H1 (cell line): ENCODE measurements around the gene ASCC2. TPM values are rescaled to one million over a fixed set of nuclear protein-coding genes. Genes with fewer than 3 reads are reported as not detected.

ENCODE experiments used
- CTCF ChIA-PET: fragments of 300-600 bp; sonication (Branson Sonifier 250); formaldehyde crosslinking; loops from one replicate; lab custom pipeline; 2021; ENCODE audit not compliant: partially characterized antibody; lab: Charles Lee
- POLR2A ChIA-PET: fragments of 300-600 bp; sonication (Branson Sonifier 250); formaldehyde crosslinking; loops from one replicate; lab custom pipeline; 2021; ENCODE audit warnings: inconsistent platforms; ENCODE audit not compliant: partially characterized antibody; lab: Charles Lee
- DNase-seq, 2 experiments: peaks; one replicate each; pipeline versions ENCODE4 v3.0.0 to v3.0.0-alpha.2; 2010 to 2022; ENCODE audit warnings: low spot score in 2 of 2, low read depth in 1 of 2, mixed read lengths in 1 of 2
- FAIRE-seq: peaks from 2 replicates; lab custom pipeline; 2011; peaks lifted over from hg19 to GRCh38; lab: Jason Lieb, UNC
- H2AFZ ChIP-seq: 2 replicates; pipeline ENCODE4 v1.8.1; 2012; ENCODE audit warnings: low read length, inconsistent platforms
- H2AK5ac ChIP-seq: 2 replicates; pipeline ENCODE4 v1.6.1; 2013; ENCODE audit warnings: low read depth, low read length
- H2BK120ac ChIP-seq: replicated peaks from 2 replicates; pipeline ENCODE3; 2013; ENCODE audit warnings: low read depth, low read length, inconsistent platforms
- H2BK12ac ChIP-seq: 2 replicates; pipeline ENCODE4 v1.6.1; 2013; ENCODE audit warnings: low read depth, low read length
- H2BK15ac ChIP-seq: 2 replicates; pipeline ENCODE4 v1.6.1; 2013; ENCODE audit warnings: low read length
- H2BK20ac ChIP-seq: 2 replicates; pipeline ENCODE4 v1.6.1; 2013; ENCODE audit warnings: low read length
- H2BK5ac ChIP-seq: 2 replicates; pipeline ENCODE4 v1.6.1; 2013; ENCODE audit warnings: low read depth, low read length
- H3K14ac ChIP-seq: 2 replicates; pipeline ENCODE4 v1.6.1; 2013; ENCODE audit warnings: inconsistent platforms; ENCODE audit not compliant: insufficient read length
- H3K18ac ChIP-seq: 2 replicates; pipeline ENCODE4 v1.6.1; 2013; ENCODE audit warnings: low read length; ENCODE audit errors: extremely low read depth
- H3K23ac ChIP-seq: 2 replicates; pipeline ENCODE4 v1.6.1; 2013; ENCODE audit warnings: inconsistent platforms; ENCODE audit not compliant: insufficient read length
- H3K23me2 ChIP-seq: 2 replicates; pipeline ENCODE4 v1.6.1; 2013; ENCODE audit warnings: low read depth, low read length
- H3K27ac ChIP-seq: 2 replicates; pipeline ENCODE4 v1.6.1; 2011; ENCODE audit warnings: low read depth, low read length, inconsistent platforms
- H3K27me3 ChIP-seq, 4 experiments: replicated peaks in 1 of 4; 1 replicate in 1 of 4; 2 replicates in 3 of 4; pipeline versions ENCODE4 v1.6.1 to v1.8.1; 2011 to 2013; ENCODE audit warnings: low read length in 3 of 4, mild to moderate bottlenecking in 3 of 4, inconsistent platforms in 2 of 4, mixed read lengths in 2 of 4, moderate library complexity in 1 of 4; ENCODE audit not compliant: control insufficient read depth in 3 of 4, insufficient read depth in 3 of 4; ENCODE audit errors: extremely low read depth in 1 of 4
- H3K36me3 ChIP-seq, 4 experiments: 2 replicates each; pipeline versions ENCODE4 v1.6.1 to v1.8.1; 2011 to 2013; ENCODE audit warnings: mild to moderate bottlenecking in 4 of 4, low read length in 3 of 4, moderate library complexity in 2 of 4, control low read depth in 1 of 4, inconsistent platforms in 1 of 4; ENCODE audit not compliant: insufficient read depth in 4 of 4, control insufficient read depth in 2 of 4
- H3K4ac ChIP-seq: replicated peaks from 2 replicates; pipeline ENCODE3; 2013; ENCODE audit warnings: low read length, low read depth, mixed read lengths, inconsistent platforms; ENCODE audit not compliant: insufficient read length
- H3K4me1 ChIP-seq, 4 experiments: replicated peaks in 1 of 4; 1 replicate in 1 of 4; 2 replicates in 3 of 4; pipeline versions ENCODE4 v1.6.1 to v1.8.1; 2011 to 2013; ENCODE audit warnings: low read length in 3 of 4, inconsistent platforms in 2 of 4, mixed read lengths in 1 of 4; ENCODE audit not compliant: insufficient read depth in 4 of 4, control insufficient read depth in 3 of 4
- H3K4me2 ChIP-seq, 2 experiments: 2 replicates each; pipeline versions ENCODE4 v1.6.1 to v1.8.1; 2011 to 2013; ENCODE audit warnings: low read depth in 2 of 2, low read length in 2 of 2, control low read depth in 1 of 2, inconsistent platforms in 1 of 2, mild to moderate bottlenecking in 1 of 2; ENCODE audit not compliant: insufficient read depth in 1 of 2
- H3K4me3 ChIP-seq, 4 experiments: fragments of 200-600, 300-600 bp in 1 of 4; sonication (generic), shearing (Covaris generic), sonication (Bioruptor Twin) in 1 of 4; 2 replicates each; pipeline versions ENCODE4 v1.5.1 to v1.8.1; 2011 to 2016; ENCODE audit warnings: low read length in 4 of 4, low read depth in 3 of 4, control low read depth in 2 of 4, inconsistent platforms in 2 of 4, mild to moderate bottlenecking in 2 of 4, mixed read lengths in 1 of 4, moderate library complexity in 1 of 4; ENCODE audit not compliant: insufficient read depth in 2 of 4; ENCODE audit errors: extremely low read depth in 1 of 4
- H3K56ac ChIP-seq: replicated peaks from 2 replicates; pipeline ENCODE3; 2013; ENCODE audit warnings: low read depth, mild to moderate bottlenecking, mixed read lengths, low read length, inconsistent platforms; ENCODE audit not compliant: insufficient read length
- H3K79me1 ChIP-seq: 2 replicates; pipeline ENCODE4 v1.6.1; 2013; ENCODE audit warnings: low read depth, low read length, control low read depth
- H3K79me2 ChIP-seq, 2 experiments: 2 replicates each; pipeline versions ENCODE4 v1.6.1 to v1.8.1; 2012 to 2013; ENCODE audit warnings: low read length in 2 of 2, mild to moderate bottlenecking in 2 of 2, inconsistent platforms in 1 of 2; ENCODE audit not compliant: insufficient read depth in 2 of 2, control insufficient read depth in 1 of 2
- H3K9ac ChIP-seq, 4 experiments: replicated peaks in 1 of 4; 1 replicate in 1 of 4; 2 replicates in 3 of 4; pipeline versions ENCODE4 v1.6.1 to v1.8.1; 2011 to 2013; ENCODE audit warnings: low read depth in 3 of 4, low read length in 3 of 4, control low read depth in 2 of 4, mild to moderate bottlenecking in 2 of 4, moderate library complexity in 2 of 4, inconsistent platforms in 1 of 4; ENCODE audit errors: extremely low read depth in 1 of 4
- H3K9me3 ChIP-seq, 2 experiments: 2 replicates each; pipeline versions ENCODE4 v1.6.1 to v1.8.1; 2012 to 2013; ENCODE audit warnings: mild to moderate bottlenecking in 2 of 2, moderate library complexity in 2 of 2, control low read depth in 1 of 2, inconsistent platforms in 1 of 2, low read depth in 1 of 2, low read length in 1 of 2, mixed read lengths in 1 of 2; ENCODE audit not compliant: insufficient read depth in 2 of 2
- H4K20me1 ChIP-seq, 2 experiments: replicated peaks in 1 of 2; 2 replicates each; pipeline versions ENCODE3 to v1.8.1; 2011 to 2013; ENCODE audit warnings: inconsistent platforms in 2 of 2, low read length in 2 of 2, mild to moderate bottlenecking in 1 of 2; ENCODE audit not compliant: insufficient read depth in 2 of 2, control insufficient read depth in 1 of 2
- H4K5ac ChIP-seq: 2 replicates; pipeline ENCODE4 v1.6.1; 2013; ENCODE audit warnings: low read length, low read depth, mixed read lengths, inconsistent platforms; ENCODE audit not compliant: insufficient read length
- H4K8ac ChIP-seq: 2 replicates; pipeline ENCODE4 v1.8.0; 2013; ENCODE audit warnings: mild to moderate bottlenecking, moderate library complexity, low read length, inconsistent platforms; ENCODE audit not compliant: insufficient read depth; ENCODE audit errors: extremely low read depth
- H4K91ac ChIP-seq: replicated peaks from 2 replicates; pipeline ENCODE3; 2013; ENCODE audit warnings: low read length, mixed read lengths, inconsistent platforms; ENCODE audit not compliant: insufficient read length
- CBX5 ChIP-seq: fragments of 300-800, 300-1000 bp; sonication (generic); IDR thresholded peaks from 2 replicates; pipeline ENCODE4 v1.7.1; 2016; ENCODE audit warnings: antibody characterized with exemption, low read length, low read depth
- CHD1 ChIP-seq: IDR thresholded peaks from 2 replicates; pipeline ENCODE4 v1.6.1; 2012; ENCODE audit warnings: low read depth, low read length, improper control_type of control experiment
- HDAC2 ChIP-seq, 2 experiments: fragments of 300-600 bp in 1 of 2; sonication (generic) in 1 of 2; IDR thresholded peaks; 2 replicates each; pipeline ENCODE4 v1.6.1; 2011 to 2012; ENCODE audit warnings: low read depth in 2 of 2, low read length in 2 of 2, mild to moderate bottlenecking in 2 of 2, moderate library complexity in 2 of 2, borderline replicate concordance in 1 of 2, inconsistent platforms in 1 of 2
- JUND ChIP-seq: IDR thresholded peaks from 2 replicates; pipeline ENCODE4 v1.6.1; 2011; ENCODE audit warnings: mild to moderate bottlenecking, improper control_type of control experiment, low read length
- PHF8 ChIP-seq: fragments of 200-600 bp; sonication (generic); conservative IDR thresholded peaks from 2 replicates; pipeline ENCODE4 v1.7.1; 2012; ENCODE audit warnings: low read depth, mild to moderate bottlenecking, inconsistent platforms, low read length, moderate library complexity
- POLR2A ChIP-seq, 2 experiments: IDR thresholded peaks; 1 replicate in 1 of 2; 2 replicates in 1 of 2; pipeline ENCODE4 v1.6.1; 2011; ENCODE audit warnings: low read depth in 2 of 2, low read length in 2 of 2, mild to moderate bottlenecking in 2 of 2; ENCODE audit errors: control extremely low read depth in 1 of 2
- POU5F1 ChIP-seq: IDR thresholded peaks from 2 replicates; pipeline ENCODE4 v1.6.1; 2011; ENCODE audit warnings: low read depth, mild to moderate bottlenecking, low read length, moderate library complexity
- RBBP5 ChIP-seq: IDR thresholded peaks from 2 replicates; pipeline ENCODE4 v1.7.1; 2012; ENCODE audit warnings: low read depth, mild to moderate bottlenecking, inconsistent platforms, low read length, moderate library complexity, borderline replicate concordance
- RXRA ChIP-seq: IDR thresholded peaks from 2 replicates; pipeline ENCODE4 v1.6.1; 2011; ENCODE audit warnings: low read depth, mild to moderate bottlenecking, low read length, moderate library complexity; ENCODE audit not compliant: insufficient read depth
- SAP30 ChIP-seq: fragments of 300-600 bp; sonication (generic); IDR thresholded peaks from 2 replicates; pipeline ENCODE4 v1.7.1; 2012; ENCODE audit warnings: low read length, moderate library complexity, mild to moderate bottlenecking, inconsistent platforms; ENCODE audit not compliant: insufficient read depth, insufficient replicate concordance
- WGBS, 2 experiments: shearing (Covaris generic) in 1 of 2; methylation state at CpG; one replicate each; pipeline versions ENCODE4 v1.1.6 to v1.1.7; 2013 to 2015; ENCODE audit warnings: low lambda C conversion rate in 2 of 2, mixed read lengths in 2 of 2, inconsistent platforms in 1 of 2, low coverage in 1 of 2, missing lambda C conversion rate in 1 of 2; ENCODE audit not compliant: insufficient replicate concordance in 2 of 2, insufficient coverage in 1 of 2, insufficient read length in 1 of 2; ENCODE audit errors: extremely low coverage in 1 of 2, missing lambda C conversion rate in 1 of 2; 5-methylcytosine and 5-hydroxymethylcytosine counted together
- polyA plus RNA-seq, 7 experiments: library from polyadenylated mRNA; depleted of rRNA in 3 of 7; stranded (reverse) in 5 of 7; unstranded in 2 of 7; fragments of >200 nt in 5 of 7; fragments of 200-250 nt in 2 of 7; gene quantifications; 1 replicate in 5 of 7; 2 replicates in 1 of 7; 4 replicates in 1 of 7; pipeline versions ENCODE4 v1.2.1 to v1.2.3, GENCODE V29; 2011 to 2013; ENCODE audit warnings: missing spikeins in 2 of 7, mixed read lengths in 2 of 7
- total RNA-seq: library from RNA; stranded (reverse); fragmentation: NEBNext Ultra II Directional; extraction: Animal tissue kit (Norgen Biotek cat#: 25700); gene quantifications from 2 replicates; pipeline ENCODE4 v1.2.1, GENCODE V29; 2021
- TF ChIP-seq, protein P1 (sequence below), 3 experiments: IDR thresholded peaks; 1 replicate in 2 of 3; 2 replicates in 1 of 3; pipeline versions ENCODE4 v1.5.1 to v1.6.1; 2011; ENCODE audit warnings: low read length in 3 of 3, mild to moderate bottlenecking in 3 of 3, inconsistent platforms in 2 of 3, low read depth in 1 of 3, moderate library complexity in 1 of 3; ENCODE audit not compliant: insufficient read depth in 1 of 3; ENCODE audit errors: control extremely low read depth in 1 of 3

The ASCC2 gene
- total and polyA plus RNA-seq, 2 of the 8 experiments (the other 6 are each of a cell fraction or from before 2014, with no cell fraction given), result 35.0 to 35.8 TPM

- FAIRE-seq, result no peak
- no peak for DNase-seq
- Histone ChIP-seq H4K91ac (no peak overlapping the region), H3K4me2 (no peak overlapping the region), H4K5ac (no peak overlapping the region), H2BK5ac (no peak overlapping the region), H2BK20ac (no peak overlapping the region), H3K14ac (no peak overlapping the region), H2BK12ac (no peak overlapping the region), H3K18ac (no peak overlapping the region), H3K23ac (no peak overlapping the region), H4K20me1 (peaks cover 0 to 2% of the 10 kb centered on the region in 2 experiments), H2AFZ (no peak overlapping the region), H3K9ac (no peak overlapping the region), H4K8ac (no peak overlapping the region), H3K9me3 (no peaks in the 10 kb centered on the region), H3K36me3 (peaks cover 11 to 42% (median 25%) of the 10 kb centered on the region in 4 experiments; a peak in 6 of 8 replicates), H3K23me2 (no peaks in the 10 kb centered on the region), H3K27ac (no peak overlapping the region), H2BK15ac (no peak overlapping the region), H3K4me3 (no peak overlapping the region), H2BK120ac (no peak overlapping the region), H2AK5ac (no peak overlapping the region), H3K27me3 (no peaks in the 10 kb centered on the region), H3K4me1 (no peaks in the 10 kb centered on the region), H3K79me1 (no peaks in the 10 kb centered on the region), H3K79me2 (no peaks in the 10 kb centered on the region), H3K4ac (no peak overlapping the region), H3K56ac (no peak overlapping the region)
- POLR2A ChIA-PET, result interaction anchor here (0.7 kb wide), 1 partner anchor 18 kb away, joined by 4 read pairs; no protein-coding TSS in a partner anchor
- CTCF ChIA-PET, result interaction anchor here (1.0 to 1.8 kb wide), 2 partner anchors 9 to 194 kb away, joined by 3 to 10 read pairs; no protein-coding TSS in a partner anchor
- WGBS, 2 experiments, result 87% methylated on average over 2 of the region's 2 CpGs; no CpG with 5 or more reads in 1 of the 2 experiments
- TF ChIP-seq HDAC2 (IDR thresholded peaks at IDR 0.05; ENCODE audit: borderline replicate concordance in 1 of 2, low read depth in 2 of 2, low read length in 2 of 2), result no peak
- TF ChIP-seq RXRA, result no peak
- TF ChIP-seq RBBP5, result no peak
- TF ChIP-seq, protein P1, sequence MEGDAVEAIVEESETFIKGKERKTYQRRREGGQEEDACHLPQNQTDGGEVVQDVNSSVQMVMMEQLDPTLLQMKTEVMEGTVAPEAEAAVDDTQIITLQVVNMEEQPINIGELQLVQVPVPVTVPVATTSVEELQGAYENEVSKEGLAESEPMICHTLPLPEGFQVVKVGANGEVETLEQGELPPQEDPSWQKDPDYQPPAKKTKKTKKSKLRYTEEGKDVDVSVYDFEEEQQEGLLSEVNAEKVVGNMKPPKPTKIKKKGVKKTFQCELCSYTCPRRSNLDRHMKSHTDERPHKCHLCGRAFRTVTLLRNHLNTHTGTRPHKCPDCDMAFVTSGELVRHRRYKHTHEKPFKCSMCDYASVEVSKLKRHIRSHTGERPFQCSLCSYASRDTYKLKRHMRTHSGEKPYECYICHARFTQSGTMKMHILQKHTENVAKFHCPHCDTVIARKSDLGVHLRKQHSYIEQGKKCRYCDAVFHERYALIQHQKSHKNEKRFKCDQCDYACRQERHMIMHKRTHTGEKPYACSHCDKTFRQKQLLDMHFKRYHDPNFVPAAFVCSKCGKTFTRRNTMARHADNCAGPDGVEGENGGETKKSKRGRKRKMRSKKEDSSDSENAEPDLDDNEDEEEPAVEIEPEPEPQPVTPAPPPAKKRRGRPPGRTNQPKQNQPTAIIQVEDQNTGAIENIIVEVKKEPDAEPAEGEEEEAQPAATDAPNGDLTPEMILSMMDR (IDR thresholded peaks at IDR 0.05; ENCODE audit: control extremely low read depth in 1 of 3, insufficient read depth in 1 of 3, low read depth in 1 of 3, low read length in 3 of 3), result no peak
- TF ChIP-seq JUND, result no peak
- no peak for TF ChIP-seq POU5F1
- TF ChIP-seq CBX5, result no peak
- no peak for TF ChIP-seq POLR2A (IDR thresholded peaks at IDR 0.05; ENCODE audit: control extremely low read depth in 1 of 2, low read depth in 2 of 2, low read length in 2 of 2)
- no peak for TF ChIP-seq SAP30
- no peak for TF ChIP-seq PHF8
- TF ChIP-seq CHD1, result no peak
Observed at GRCh38 chr22:29811377-29811776, 26.7 kb downstream of the ASCC2 start.
